Choroid plexus epithelial cell (primary cell): ENCODE results near the gene ELOVL4.

Experiments used
- DNase-seq: peaks from one replicate; pipeline ENCODE4 v3.0.0-alpha.2; 2010; ENCODE audit warnings: low read depth
- H3K4me3 ChIP-seq: 2 replicates; pipeline ENCODE4 v1.5.1; 2011; ENCODE audit warnings: low read depth, mild to moderate bottlenecking, control low read depth, low read length, moderate library complexity
- CTCF ChIP-seq: conservative IDR thresholded peaks from 2 replicates; pipeline ENCODE4 v1.5.1; 2011; ENCODE audit warnings: low read depth, mild to moderate bottlenecking, control low read depth, inconsistent platforms, low read length, moderate library complexity

Gene ELOVL4

GRCh38 chr6:79922018-79922417 lies 25.3 kb downstream of the ELOVL4 start:
- DNase-seq, result no peak
- TF ChIP-seq CTCF, result no peak
- no peak overlapping the region for H3K4me3 ChIP-seq

GRCh38 chr6:79913369-79913768 lies 34.0 kb downstream of the ELOVL4 start:
- TF ChIP-seq CTCF, result no peak
- no peak for DNase-seq
- no peak overlapping the region for H3K4me3 ChIP-seq

GRCh38 chr6:79911992-79912391 lies 35.4 kb downstream of the ELOVL4 start:
- no peak for DNase-seq
- no peak for TF ChIP-seq CTCF
- no peak overlapping the region for H3K4me3 ChIP-seq

GRCh38 chr6:79909517-79909916 lies 37.8 kb downstream of the ELOVL4 start:
- no peak for DNase-seq
- TF ChIP-seq CTCF, result no peak
- H3K4me3 ChIP-seq, result no peak overlapping the region

GRCh38 chr6:79902046-79902445 lies 45.3 kb downstream of the ELOVL4 start:
- TF ChIP-seq CTCF, result no peak
- DNase-seq, result no peak
- H3K4me3 ChIP-seq, result no peak overlapping the region

GRCh38 chr6:79898076-79898475 lies 49.3 kb downstream of the ELOVL4 start:
- no peak for TF ChIP-seq CTCF
- no peak overlapping the region for H3K4me3 ChIP-seq
- no peak for DNase-seq

- no peak for TF ChIP-seq CTCF
- no peak overlapping the region for H3K4me3 ChIP-seq
- DNase-seq, result no peak
Measured at GRCh38 chr6:79896075-79896449, 51.3 kb downstream of the ELOVL4 start.
